OCI-LY7 (cell line): ENCODE measurements around the gene ZNF365. TPM values are rescaled to one million over a fixed set of nuclear protein-coding genes. Genes with fewer than 3 reads are reported as not detected.

Experiments used
- BruUV-seq: library from RNA; stranded (reverse); fragments of 400-500 nt; replicated peaks from 2 replicates; lab custom pipeline; 2021; lab: Mats Ljungman, UMichigan
- CTCF ChIA-PET: fragments of 300-600 bp; sonication (Branson Sonifier 250); formaldehyde crosslinking; loops from one replicate; lab custom pipeline; 2022; ENCODE audit warnings: antibody characterized with exemption; ENCODE audit not compliant: unreplicated experiment; lab: Charles Lee
- POLR2A ChIA-PET: fragments of 300-600 bp; sonication (Branson Sonifier 250); formaldehyde crosslinking; loops from one replicate; lab custom pipeline; 2022; ENCODE audit warnings: antibody characterized with exemption; lab: Charles Lee
- DNase-seq: peaks from one replicate; pipeline ENCODE4 v3.0.0-alpha.2; 2015; ENCODE audit warnings: low spot score
- H2AFZ ChIP-seq: fragments of 200-600 bp; sonication (generic), shearing (Covaris generic); 2 replicates; pipeline ENCODE4 v1.6.1; 2014; ENCODE audit warnings: mild to moderate bottlenecking, antibody characterized with exemption, low read length, moderate library complexity
- H3K27ac ChIP-seq: fragments of 200-600 bp; sonication (generic); 2 replicates; pipeline ENCODE4 v1.5.1; 2014; ENCODE audit warnings: mixed run types, low read depth, mild to moderate bottlenecking, moderate library complexity, low read length, inconsistent platforms; ENCODE audit not compliant: poor library complexity, severe bottlenecking
- H3K36me3 ChIP-seq: fragments of 200-600 bp; sonication (generic); 2 replicates; pipeline ENCODE4 v1.6.1; 2014; ENCODE audit warnings: mild to moderate bottlenecking, antibody characterized with exemption, low read length, moderate library complexity, mixed read lengths; ENCODE audit not compliant: insufficient read depth
- H3K4me1 ChIP-seq: fragments of 200-600 bp; sonication (generic); 2 replicates; pipeline ENCODE4 v1.5.1; 2014; ENCODE audit warnings: mild to moderate bottlenecking, low read length; ENCODE audit not compliant: insufficient read depth, poor library complexity, severe bottlenecking
- H3K4me2 ChIP-seq: fragments of 200-600 bp; sonication (generic); 2 replicates; pipeline ENCODE4 v1.6.1; 2014; ENCODE audit warnings: mild to moderate bottlenecking, low read length
- H3K4me3 ChIP-seq: fragments of 200-600 bp; sonication (generic); 2 replicates; pipeline ENCODE4 v1.5.1; 2014; ENCODE audit warnings: mild to moderate bottlenecking, low read depth, low read length; ENCODE audit not compliant: poor library complexity, severe bottlenecking
- H3K79me2 ChIP-seq: fragments of 200-600 bp; sonication (generic); 2 replicates; pipeline ENCODE4 v1.6.1; 2016; ENCODE audit warnings: low read depth, mild to moderate bottlenecking, low read length, moderate library complexity, mixed read lengths; ENCODE audit not compliant: insufficient read depth
- H3K9me2 ChIP-seq: fragments of 200-600 bp; sonication (generic); 2 replicates; pipeline ENCODE4 v1.6.1; 2016; ENCODE audit warnings: mild to moderate bottlenecking, low read length, mixed read lengths; ENCODE audit not compliant: insufficient read depth
- H3K9me3 ChIP-seq: fragments of 200-600 bp; sonication (generic); 2 replicates; pipeline ENCODE4 v1.6.1; 2014; ENCODE audit warnings: mild to moderate bottlenecking, mixed run types, low read length, mixed read lengths
- H4K20me1 ChIP-seq: fragments of 200-600 bp; sonication (generic); 2 replicates; pipeline ENCODE4 v1.6.1; 2014; ENCODE audit warnings: mild to moderate bottlenecking, antibody characterized with exemption, low read length, moderate library complexity, mixed read lengths; ENCODE audit not compliant: insufficient read depth
- CTCF ChIP-seq: fragments of 200-600 bp; sonication (generic); conservative IDR thresholded peaks from 2 replicates; pipeline ENCODE4 v1.5.1; 2014; ENCODE audit warnings: mild to moderate bottlenecking, antibody characterized with exemption, low read length, moderate library complexity, mixed read lengths
- EZH2phosphoT487 ChIP-seq: fragments of 200-600 bp; sonication (generic); IDR thresholded peaks from 2 replicates; pipeline ENCODE4 v1.6.1; 2018; ENCODE audit warnings: low read depth, borderline replicate concordance, mild to moderate bottlenecking, mixed run types, antibody characterized with exemption, low read length, moderate library complexity, mixed read lengths
- intact Hi-C: fragments of 100-400 bp; cut with micrococcal nuclease; formaldehyde crosslinking; loops from one replicate; pipeline ENCODE4 v1.10.0; 2022; ENCODE audit not compliant: unreplicated experiment
- total RNA-seq, 2 experiments: library from RNA; depleted of rRNA in 1 of 2; stranded (reverse); fragments of >200 nt in 1 of 2; shearing (Covaris generic) in 1 of 2; gene quantifications; 2 replicates each; pipeline ENCODE4 v1.2.3, GENCODE V29; 2014 to 2022

ZNF365 gene
- total RNA-seq, 2 experiments from 2014 or later, result not detected

GRCh38 chr10:62386356-62387320 lies 12.5 kb downstream of the ZNF365 start:
- H3K4me1 ChIP-seq, result no peaks in the 10 kb centered on the region

GRCh38 chr10:62388328-62388727 lies 14.2 kb downstream of the ZNF365 start:
- no peak for TF ChIP-seq CTCF
- no peak for TF ChIP-seq EZH2phosphoT487

More at GRCh38 chr10:62386356-62387320, 12.5 kb downstream of the ZNF365 start:
- DNase-seq, result no peak
- H3K4me3 ChIP-seq, result no peak overlapping the region
- no peaks in the 10 kb centered on the region for H3K9me3 ChIP-seq
- H3K4me2 ChIP-seq, result no peak overlapping the region
- no peaks in the 10 kb centered on the region for H3K79me2 ChIP-seq
- no TSS peak for BruUV-seq
- H3K27ac ChIP-seq, result no peak overlapping the region
- H3K9me2 ChIP-seq, result no peaks in the 10 kb centered on the region
- intact Hi-C loops, result no loop called here
- CTCF ChIA-PET, result interaction anchor here (0.6 kb wide), 1 partner anchor 760 kb away, joined by 3 read pairs; no protein-coding TSS in a partner anchor
- H2AFZ ChIP-seq, result no peak overlapping the region
- POLR2A ChIA-PET, result interaction anchor here (0.8 kb wide), 1 partner anchor 15 kb away, joined by 3 read pairs; no protein-coding TSS in a partner anchor
- H4K20me1 ChIP-seq, result no peaks in the 10 kb centered on the region
- TF ChIP-seq CTCF, result no peak
- no peak for TF ChIP-seq EZH2phosphoT487
- no peaks in the 10 kb centered on the region for H3K36me3 ChIP-seq

More at GRCh38 chr10:62388328-62388727, 14.2 kb downstream of the ZNF365 start:
- Histone ChIP-seq H3K9me3 (no peaks in the 10 kb centered on the region), H2AFZ (no peak overlapping the region), H3K9me2 (no peaks in the 10 kb centered on the region), H3K27ac (no peak overlapping the region), H3K36me3 (no peaks in the 10 kb centered on the region), H3K4me1 (no peaks in the 10 kb centered on the region), H3K4me3 (no peak overlapping the region), H4K20me1 (no peaks in the 10 kb centered on the region), H3K4me2 (no peak overlapping the region), H3K79me2 (no peaks in the 10 kb centered on the region)
- ChIA-PET CTCF (no interaction called here), POLR2A (interaction anchor here (0.8 kb wide), 1 partner anchor 680 kb away, joined by 3 read pairs; no protein-coding TSS in a partner anchor)
- DNase-seq, result no peak
- intact Hi-C loops, result no loop called here
- BruUV-seq, result no TSS peak
